Measurements from ENCODE around the gene IGF2.

IGF2 gene

DNA sequence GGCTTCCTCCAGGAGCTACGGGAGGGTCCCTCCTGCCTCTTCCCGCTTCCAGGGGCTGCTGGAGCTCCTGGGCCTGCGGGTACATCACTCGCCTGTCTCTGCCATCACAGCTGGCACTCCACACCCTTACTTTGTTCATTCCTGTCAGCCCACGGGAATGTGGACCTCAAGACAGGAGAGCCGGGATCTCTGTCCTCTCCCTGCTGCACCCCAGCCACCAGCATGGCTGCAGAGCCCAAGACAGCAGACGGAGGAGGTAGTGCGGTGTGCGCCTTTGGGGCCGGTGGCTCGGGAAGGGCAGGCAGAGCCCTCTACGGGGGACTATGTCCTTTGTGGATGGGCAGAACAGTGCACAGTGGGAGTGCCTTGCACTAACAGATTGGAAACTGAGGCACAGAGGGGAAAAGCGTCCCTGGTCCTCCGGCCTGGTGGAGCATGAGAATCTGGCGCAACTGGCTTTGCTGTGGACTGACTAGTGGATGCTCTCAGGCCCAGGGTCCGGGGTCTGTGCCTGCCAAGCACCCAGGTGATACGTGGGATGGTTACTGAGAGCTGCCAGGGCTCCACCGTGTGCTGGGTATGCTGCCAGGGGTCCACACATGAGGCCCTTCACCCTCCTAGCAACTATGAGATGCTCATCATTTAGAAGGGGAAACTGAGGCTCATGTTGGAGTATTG, 47.3 kb downstream of the IGF2 start:
- no peak for DNase-seq (ENCODE audit: low spot score)

DNA sequence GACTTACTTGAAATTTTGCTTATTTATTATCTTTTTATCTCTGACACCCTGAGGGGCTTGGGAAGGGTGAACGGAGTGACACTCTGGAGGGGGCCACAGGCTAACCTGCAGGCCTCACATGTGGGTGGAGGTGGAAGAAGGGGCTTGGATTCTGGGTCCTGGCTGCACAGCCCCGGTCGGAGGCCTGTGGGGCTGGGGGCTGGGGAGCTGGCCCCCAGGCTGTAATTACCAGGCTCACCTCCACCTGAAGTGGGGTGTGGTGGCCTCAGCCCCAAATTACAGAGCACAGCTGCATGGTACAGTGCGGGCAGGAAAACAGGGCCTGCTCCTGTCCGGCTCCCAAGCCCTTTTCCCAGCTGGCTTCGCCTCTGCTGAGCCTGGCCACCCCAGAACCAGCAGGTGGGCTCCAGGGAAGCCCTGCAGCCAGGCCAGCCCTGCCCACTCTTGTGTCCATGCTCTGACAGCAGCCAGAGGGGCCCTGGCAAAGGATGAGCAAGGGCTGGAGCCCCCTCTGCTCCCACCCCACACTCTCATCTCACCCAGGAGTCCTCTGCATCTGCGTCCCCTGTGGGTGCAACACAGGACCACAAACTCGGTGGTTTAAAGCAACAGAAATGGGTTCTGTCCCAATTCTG, 48.0 kb downstream of the IGF2 start:
- DNase-seq (ENCODE audit: low spot score) = no peak

DNA sequence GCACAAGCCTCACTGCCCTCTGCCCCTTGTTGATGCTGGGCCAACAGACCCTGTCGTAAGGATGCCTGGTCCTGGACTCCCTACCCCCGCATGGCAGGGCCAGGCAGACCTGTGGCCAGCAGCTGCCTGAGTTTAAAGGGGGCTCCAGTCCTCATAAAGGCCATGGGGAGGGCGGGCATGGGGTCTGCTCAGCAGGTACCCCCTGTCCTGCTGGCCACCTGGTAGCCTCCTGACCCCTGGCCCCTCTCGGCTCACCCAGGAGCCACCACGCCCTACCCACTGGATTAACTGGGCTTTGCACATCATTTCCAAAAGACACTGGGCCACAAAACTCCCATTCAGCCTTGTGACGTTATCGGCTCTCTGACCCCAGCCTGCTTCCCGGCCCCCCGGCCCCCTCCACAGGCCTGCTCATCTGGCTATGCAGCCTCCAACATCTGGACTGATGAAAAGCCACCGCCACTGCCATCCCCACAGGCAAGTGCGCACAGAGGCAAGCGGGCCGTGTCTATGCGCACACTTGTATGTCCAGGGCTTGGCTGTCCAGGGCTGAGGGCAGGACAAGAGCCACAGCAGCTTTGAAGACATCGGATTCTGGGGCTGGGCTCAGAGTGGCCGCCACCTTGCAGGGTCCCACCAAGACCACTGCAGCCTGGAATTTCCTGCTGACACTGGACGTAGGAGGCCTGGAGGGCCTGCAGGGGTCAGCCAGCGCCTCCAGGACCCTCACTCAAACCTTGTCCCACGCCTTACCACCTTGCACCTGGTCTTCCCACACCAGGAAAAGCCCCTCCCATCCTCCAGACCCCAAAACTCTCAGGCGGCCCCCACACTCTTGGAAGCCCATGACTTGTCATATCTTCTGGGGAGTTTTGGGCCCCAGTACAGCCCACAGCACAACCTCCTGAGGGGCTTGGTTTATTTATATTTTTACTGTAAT, 48.7 kb downstream of the IGF2 start:
- DNase-seq (ENCODE audit: low spot score) = no peak

DNA sequence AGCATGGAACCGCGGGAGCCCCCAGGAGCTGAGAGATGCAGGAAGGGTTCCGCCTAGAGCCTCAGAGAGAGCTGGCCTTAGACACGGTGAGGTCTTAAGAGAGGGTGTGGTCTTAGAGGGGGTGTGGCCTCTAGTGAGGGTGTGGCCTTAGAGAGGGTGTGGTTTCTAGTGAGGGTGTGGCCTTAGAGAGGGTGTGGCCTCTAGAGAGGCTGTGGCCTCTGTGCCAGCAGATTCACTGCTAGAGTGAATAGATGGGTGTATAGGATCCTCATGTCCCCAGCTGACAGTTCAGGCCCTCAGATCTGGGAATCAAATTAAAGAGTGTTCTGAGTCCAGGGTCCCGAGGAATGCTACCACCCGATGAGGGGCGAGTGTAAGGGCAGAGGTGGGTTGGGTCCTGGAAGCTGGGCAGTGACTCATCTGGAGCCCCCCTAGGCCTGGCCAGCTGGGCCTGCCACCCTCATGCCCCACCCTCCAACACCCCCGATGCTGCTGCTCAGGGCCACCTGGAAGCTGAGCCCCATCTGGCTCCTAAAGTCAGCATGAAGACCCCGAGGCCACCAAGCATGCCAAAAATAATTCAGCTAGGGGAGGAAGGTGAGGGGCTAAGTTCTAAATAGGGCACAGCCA, 49.5 kb downstream of the IGF2 start:
- peak; percentile 35 for DNase-seq (ENCODE audit: low spot score)

DNA sequence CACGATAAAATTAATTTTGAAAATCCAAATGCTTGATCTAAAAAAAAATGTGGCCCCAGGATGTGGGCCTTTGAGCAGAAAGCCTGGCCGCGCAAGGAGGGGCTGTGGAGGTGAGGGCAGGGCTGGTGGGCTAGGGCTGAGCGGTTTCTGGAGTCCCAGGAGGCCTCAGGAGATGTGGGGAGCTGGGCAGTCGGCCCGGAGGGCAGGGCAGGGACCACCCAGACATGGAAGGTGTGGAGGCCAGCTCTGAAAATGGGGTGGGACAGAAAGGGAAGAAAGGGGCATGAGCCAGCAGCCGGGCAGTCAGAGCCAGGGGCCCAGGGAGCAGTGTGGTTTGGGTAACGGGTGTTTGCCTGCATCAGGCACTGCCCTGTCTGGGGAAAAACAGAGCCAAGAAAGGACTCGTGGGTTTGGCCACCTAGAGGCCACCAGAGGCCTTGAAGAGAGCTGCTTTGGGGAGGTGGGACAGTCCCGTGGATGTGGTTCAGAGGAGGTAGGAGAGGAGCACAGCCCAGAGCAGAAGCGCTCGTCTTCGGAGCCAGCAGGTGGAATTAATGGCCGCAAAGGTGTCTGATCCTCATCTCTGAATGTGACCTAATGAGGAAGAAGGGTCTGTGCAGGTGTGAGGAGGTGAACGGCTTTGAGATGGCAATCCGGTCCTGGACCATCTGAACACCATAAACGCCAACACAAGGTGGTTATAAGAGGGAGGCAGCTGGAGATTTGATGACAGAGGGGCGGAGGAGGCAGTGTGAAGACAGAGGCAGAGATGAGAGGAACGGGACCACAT, 50.2 kb downstream of the IGF2 start:
- DNase-seq (ENCODE audit: low spot score) = no peak

DNA sequence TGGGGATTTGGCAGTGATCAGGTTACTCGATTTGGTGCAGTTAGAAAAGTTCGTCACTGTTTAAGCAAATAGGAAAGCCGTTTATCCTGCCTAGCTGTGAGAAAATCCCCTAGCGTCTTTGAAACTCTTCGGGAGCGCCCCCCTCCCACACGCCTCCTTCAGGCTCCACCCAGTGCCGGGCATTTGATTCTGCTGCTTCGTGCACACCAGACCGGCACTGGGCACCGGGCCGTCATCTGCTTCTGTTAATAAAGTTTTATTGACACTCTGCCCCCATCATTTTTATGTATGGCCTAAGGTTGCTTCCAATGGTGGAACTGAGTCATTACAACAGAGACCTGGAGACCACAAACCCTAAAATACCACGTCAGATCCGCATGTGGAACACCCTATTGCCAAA, 50.9 kb downstream of the IGF2 start:
- DNase-seq (ENCODE audit: low spot score) = no peak

DNA sequence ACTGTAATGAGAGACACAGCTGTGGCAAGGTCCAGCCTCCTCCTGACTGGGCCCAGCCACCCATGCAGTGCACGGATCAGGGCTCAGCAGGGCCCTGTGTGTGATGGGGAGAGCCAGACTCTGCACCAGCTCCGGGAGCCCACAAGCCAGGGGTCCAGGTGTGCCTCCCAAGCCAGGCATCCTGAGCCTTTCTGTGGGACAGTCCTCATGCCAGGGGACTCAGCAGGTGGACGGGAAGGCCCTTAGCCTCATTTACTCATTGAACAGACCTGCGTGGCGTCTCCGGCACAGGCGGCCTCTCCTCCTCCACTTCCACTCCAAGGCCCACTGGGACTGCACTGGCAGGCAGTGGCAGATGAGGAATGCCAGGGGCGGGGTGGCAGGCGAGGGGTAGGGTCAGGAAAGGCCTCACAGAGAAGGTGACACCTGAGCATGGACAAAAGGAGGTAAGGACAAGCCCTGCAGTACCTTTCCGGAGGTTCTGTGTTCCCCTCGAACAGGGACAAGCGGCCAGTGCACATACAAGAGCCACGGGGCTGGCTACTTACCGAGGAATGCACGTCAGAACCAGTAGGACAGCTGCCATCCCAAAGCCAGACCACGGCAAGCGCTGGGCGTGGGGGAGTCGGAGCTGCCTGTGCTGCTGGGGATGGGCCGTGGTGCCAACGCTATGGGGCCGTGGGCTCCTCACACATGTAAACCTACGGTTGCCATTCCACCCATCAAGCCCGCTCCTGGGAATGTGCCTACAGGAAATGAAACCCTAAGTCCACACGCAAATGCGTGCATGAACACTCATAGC, 52.7 kb downstream of the IGF2 start:
- no peak for DNase-seq (ENCODE audit: low spot score)

DNA sequence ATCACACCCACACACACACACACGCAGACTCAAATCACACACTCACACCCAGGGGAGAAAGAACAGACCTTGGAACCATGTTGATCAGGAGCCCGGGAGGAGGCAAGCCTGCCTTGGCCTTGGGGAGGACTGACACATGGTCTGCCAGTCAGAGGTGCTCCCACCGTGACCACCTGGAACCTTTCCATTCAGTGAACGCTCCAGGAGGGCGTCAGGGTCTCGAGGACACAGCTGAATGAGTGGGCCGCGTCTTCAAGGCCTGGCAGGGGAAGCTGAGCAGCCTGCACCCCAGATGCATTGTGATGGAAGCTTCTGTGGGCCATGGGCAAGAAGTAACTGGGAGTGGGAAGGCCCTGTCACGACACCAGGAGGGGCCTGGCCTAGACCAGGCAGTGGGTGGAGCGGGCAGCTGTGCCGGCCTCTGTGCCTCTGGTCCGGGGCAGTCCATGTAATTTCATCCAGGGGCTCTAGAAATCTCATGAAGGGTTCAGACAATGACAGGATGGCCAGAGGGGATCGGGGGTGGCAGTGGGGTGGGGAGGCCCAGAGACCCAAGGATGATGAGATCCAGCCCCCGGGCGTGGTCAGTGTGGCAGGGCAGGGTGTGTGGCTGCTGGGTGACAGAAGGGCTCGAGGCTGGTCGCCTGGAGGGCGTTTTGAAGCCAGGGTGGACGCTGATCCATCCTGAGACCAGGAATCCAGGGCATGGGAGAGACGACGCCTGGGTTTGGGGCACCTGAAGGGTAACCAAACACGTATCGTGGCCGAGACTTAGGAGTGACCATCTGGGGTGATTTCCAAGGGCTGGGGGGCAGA, 53.7 kb downstream of the IGF2 start:
- DNase-seq (ENCODE audit: low spot score) = peak; percentile 1

DNA sequence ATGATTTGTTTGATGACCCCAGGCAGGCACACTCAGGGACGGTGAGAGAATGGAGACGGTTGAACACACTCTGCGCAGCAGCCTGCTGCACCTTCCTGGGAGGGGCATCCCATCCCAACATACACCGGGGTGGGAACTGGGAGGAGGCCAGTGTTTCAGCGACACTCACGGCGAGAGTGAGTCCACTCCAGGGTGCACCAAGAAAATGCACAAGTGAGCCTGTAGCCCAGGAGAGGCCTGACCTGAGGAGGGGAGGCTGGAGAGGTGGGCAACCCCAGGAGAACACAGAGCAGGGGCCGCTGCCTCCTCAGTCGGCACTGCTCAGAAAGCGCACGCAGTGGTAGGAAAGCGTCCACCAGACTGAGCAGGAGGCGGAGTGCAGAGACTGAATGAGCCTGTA, 54.5 kb downstream of the IGF2 start:
- peak; percentile 2 for DNase-seq (ENCODE audit: low spot score)

Data from GM03348 (cell line).